DOHH2 (cell line): Measurements from ENCODE around the gene PCDHGA11.
"Not testable (repeated sequence)": the region's sequence is repeated elsewhere in the genome, so short reads cannot be mapped to it uniquely, and the experiment has no call there.

Experiments used
- H3F3A ChIP-seq: fragments of 200-600 bp; sonication (generic), shearing (Covaris generic); 2 replicates; pipeline ENCODE4 v1.6.0; 2016; ENCODE audit warnings: antibody characterized with exemption, mild to moderate bottlenecking; ENCODE audit not compliant: control insufficient read depth, insufficient read depth
- H3K27ac ChIP-seq: fragments of 200-600 bp; sonication (generic); 2 replicates; pipeline ENCODE4 v1.5.1; 2014; ENCODE audit warnings: low read depth, mild to moderate bottlenecking, low read length, moderate library complexity
- H3K27me3 ChIP-seq: fragments of 200-600 bp; sonication (generic); 2 replicates; pipeline ENCODE4 v1.6.1; 2014; ENCODE audit warnings: mild to moderate bottlenecking, low read length, mixed read lengths; ENCODE audit not compliant: control insufficient read depth
- H3K36me3 ChIP-seq: fragments of 200-600 bp; sonication (generic); 2 replicates; pipeline ENCODE4 v1.6.1; 2014; ENCODE audit warnings: mild to moderate bottlenecking, low read length, moderate library complexity, mixed read lengths; ENCODE audit not compliant: control insufficient read depth
- H3K4me1 ChIP-seq: fragments of 200-600 bp; sonication (generic); 2 replicates; pipeline ENCODE4 v1.6.1; 2014; ENCODE audit warnings: mild to moderate bottlenecking, low read length, mixed read lengths; ENCODE audit not compliant: control insufficient read depth
- H3K4me2 ChIP-seq: fragments of 200-600 bp; sonication (generic); 2 replicates; pipeline ENCODE4 v1.6.0; 2014; ENCODE audit warnings: mild to moderate bottlenecking, low read length, moderate library complexity
- H3K4me3 ChIP-seq: fragments of 200-600 bp; sonication (generic); 2 replicates; pipeline ENCODE4 v1.5.1; 2014; ENCODE audit warnings: mild to moderate bottlenecking, low read length, mixed read lengths
- H3K79me2 ChIP-seq: fragments of 200-600 bp; sonication (generic); 2 replicates; pipeline ENCODE4 v1.6.1; 2014; ENCODE audit warnings: mild to moderate bottlenecking, low read length, mixed read lengths; ENCODE audit not compliant: control insufficient read depth
- H3K9me2 ChIP-seq: fragments of 200-600 bp; sonication (generic); replicated peaks from 2 replicates; pipeline ENCODE4 v1.6.1; 2014; ENCODE audit warnings: mild to moderate bottlenecking, low read length, mixed read lengths; ENCODE audit not compliant: control insufficient read depth
- H3K9me3 ChIP-seq: fragments of 200-600 bp; sonication (generic); 2 replicates; pipeline ENCODE4 v1.6.1; 2014; ENCODE audit warnings: antibody characterized with exemption, low read length, mixed read lengths; ENCODE audit not compliant: control insufficient read depth, insufficient read depth
- H4K20me1 ChIP-seq: fragments of 200-600 bp; sonication (generic); 2 replicates; pipeline ENCODE4 v1.6.0; 2014; ENCODE audit warnings: low read depth, mild to moderate bottlenecking, antibody characterized with exemption, low read length, moderate library complexity; ENCODE audit not compliant: control insufficient read depth, insufficient read depth
- CTCF ChIP-seq: fragments of 200-600 bp; sonication (generic); IDR thresholded peaks from one replicate; pipeline ENCODE4 v1.5.1; 2014; ENCODE audit warnings: antibody characterized with exemption, mild to moderate bottlenecking, low read depth, low read length; ENCODE audit not compliant: poor library complexity, severe bottlenecking
- EZH2phosphoT487 ChIP-seq: fragments of 200-600 bp; sonication (generic); IDR thresholded peaks from 2 replicates; pipeline ENCODE4 v1.6.1; 2017; ENCODE audit warnings: borderline replicate concordance, mild to moderate bottlenecking, antibody characterized with exemption, low read length, moderate library complexity, mixed read lengths

PCDHGA11 gene

GRCh38 chr5:141384471-141385267 is 36.2 kb upstream of the PCDHGA11 start:
- Histone ChIP-seq H3K79me2 (peaks cover 7% of the 10 kb centered on the region), H3K9me2 (no peaks in the 10 kb centered on the region), H3F3A (no peaks in the 10 kb centered on the region), H3K4me2 (no peak overlapping the region), H3K4me1 (no peaks in the 10 kb centered on the region), H3K9me3 (peaks cover 39% of the 10 kb centered on the region), H3K4me3 (no peak overlapping the region), H3K27ac (no peak overlapping the region), H3K27me3 (no peaks in the 10 kb centered on the region), H4K20me1 (no peaks in the 10 kb centered on the region), H3K36me3 (peaks cover 32% of the 10 kb centered on the region)
- TF ChIP-seq CTCF (no peak), EZH2phosphoT487 (no peak)

- H3F3A ChIP-seq, H3K4me2 ChIP-seq, H3K4me1 ChIP-seq, H3K79me2 ChIP-seq, H3K27me3 ChIP-seq, H4K20me1 ChIP-seq, H3K9me2 ChIP-seq, H3K27ac ChIP-seq: not testable (repeated sequence)
- TF ChIP-seq CTCF = peak; percentile 41
- H3K36me3 ChIP-seq = peaks cover 42% of the 10 kb centered on the region
- H3K4me3 ChIP-seq = peak within 1 kb of the TSS; percentile 55
- H3K9me3 ChIP-seq = peaks cover 34% of the 10 kb centered on the region
These were observed 33.1 kb upstream of the PCDHGA11 start, which contains the start of gene PCDHGB4 for GRCh38 chr5:141387557-141388311. Gene PCDHGB4, plus strand, starts transcription at chr5:141387698. Its CDS starts 187 bp downstream, at chr5:141387885.

- 0 out of 2 replicates have a peak overlapping the region, but pooled peaks have one; percentile 2 for H3K4me3 ChIP-seq
- no peak overlapping the region for H3K4me2 ChIP-seq
- H3K9me3 ChIP-seq = peaks cover 32% of the 10 kb centered on the region
These were observed 32.2 kb upstream of the PCDHGA11 start for GRCh38 chr5:141388661-141389060.

More at GRCh38 chr5:141388661-141389060, 32.2 kb upstream of the PCDHGA11 start:
- Histone ChIP-seq H3K9me2 (no peaks in the 10 kb centered on the region), H3K79me2 (peaks cover 7% of the 10 kb centered on the region), H3K36me3 (peaks cover 42% of the 10 kb centered on the region), H4K20me1 (no peaks in the 10 kb centered on the region), H3K4me1 (no peaks in the 10 kb centered on the region), H3F3A (peaks cover 2% of the 10 kb centered on the region; the same call in 1 of the 2 replicates), H3K27me3 (no peaks in the 10 kb centered on the region), H3K27ac (no peak overlapping the region)
- TF ChIP-seq EZH2phosphoT487 = no peak
- no peak for TF ChIP-seq CTCF
